Left cardiac atrium (tissue), 4 donors: ENCODE results near the gene KIF3A. TPM values are rescaled to one million over a fixed set of nuclear protein-coding genes. Genes with fewer than 3 reads are reported as not detected.
A peak's percentile ranks its signal among the peaks of the same experiment; 100 is the strongest.

Source experiments
- ATAC-seq, 2 donors: fragments of 200-7000 bp; cut with Tn5 transposase; one replicate each; pipeline ENCODE4 v1.9.1; 2020; ENCODE audit warnings: mild to moderate bottlenecking in 2 of 2, moderate library complexity in 2 of 2
- DNase-seq: peaks from one replicate; pipeline ENCODE4 v3.0.0-alpha.2; 2020
- intact Hi-C, 2 donors: fragments of 100-400 bp; cut with DNase I; formaldehyde crosslinking; loops; one replicate each; pipeline versions ENCODE4 v1.14.1 to v1.15.1; 2022 to 2023
- total RNA-seq, 2 donors: library from RNA; stranded (reverse); fragmentation: NEBNext Ultra II Directional; extraction: Animal tissue kit (Norgen Biotek cat#: 25700); gene quantifications; one replicate each; pipeline ENCODE4 v1.2.1, GENCODE V29; 2021
- donor health status: DM: no; HTN: yes; CAD: no.
- donor health status: DM: no; HTN: yes; CAD: no; lungs with severe emphysema.
- donor health status: DM: yes; HTN: yes; CAD: no.
- donor health status: Dilated cardiomyopathy.

KIF3A gene
- total RNA-seq, 2 donors from 2014 or later, result 6.4 to 8.0 TPM

GRCh38 chr5:132658381-132659302 lies 78.7 kb downstream of the KIF3A start:
- intact Hi-C loops, result no loop called here
- ATAC-seq, result no peak

GRCh38 chr5:132657676-132658380 lies 79.5 kb downstream of the KIF3A start, which contains the start of gene IL13:
Gene IL13, plus strand, starts transcription at chr5:132658173. Its CDS starts 14 bp downstream, at chr5:132658187.
- ATAC-seq (no peak), DNase-seq (no peak)
- intact Hi-C loops, result no loop called here

More at GRCh38 chr5:132658381-132659302, 78.7 kb downstream of the KIF3A start:
- peak; percentile 6 for DNase-seq

GRCh38 chr5:132656774-132657355 lies 80.5 kb downstream of the KIF3A start:
- intact Hi-C loops, result no loop called here
- ATAC-seq (no peak), DNase-seq (no peak)

- peak; percentile 31 to 48 for ATAC-seq
- DNase-seq, result no peak
- intact Hi-C loops, result no loop called here
Measured at GRCh38 chr5:132655821-132656773, 81.2 kb downstream of the KIF3A start.

GRCh38 chr5:132653716-132654115 lies 83.6 kb downstream of the KIF3A start:
- intact Hi-C loops, result no loop called here
- no peak for ATAC-seq
- DNase-seq, result no peak

- intact Hi-C loops, result no loop called here
- DNase-seq, result no peak
- no peak for ATAC-seq
Measured at GRCh38 chr5:132651838-132652469, 85.4 kb downstream of the KIF3A start.

GRCh38 chr5:132648355-132648754 lies 89.0 kb downstream of the KIF3A start:
- DNase-seq (no peak), ATAC-seq (no peak)
- intact Hi-C loops, result no loop called here

GRCh38 chr5:132647473-132647872 lies 89.9 kb downstream of the KIF3A start:
- DNase-seq, result no peak
- no peak for ATAC-seq
- intact Hi-C loops, result no loop called here

GRCh38 chr5:132646583-132647266 lies 90.6 kb downstream of the KIF3A start:
- ATAC-seq, result no peak
- intact Hi-C loops, result no loop called here
- DNase-seq, result no peak

GRCh38 chr5:132644177-132644576 lies 93.2 kb downstream of the KIF3A start:
- no peak for ATAC-seq
- no peak for DNase-seq
- intact Hi-C loops, result no loop called here

Other genes starting within 250 kb of the KIF3A start
- gene IRF1, start 246.8 kb downstream of the KIF3A start, total RNA-seq, result 10 to 100 TPM; 11.8 to 21.4 TPM
- gene IL5, start 194.0 kb downstream of the KIF3A start, total RNA-seq, result not detected
- gene RAD50, start 180.6 kb downstream of the KIF3A start, total RNA-seq, result 10 to 100 TPM; 26.7 to 30.2 TPM
- gene IL13, start 79.4 kb downstream of the KIF3A start, total RNA-seq, result not detected
- gene IL4, start 63.6 kb downstream of the KIF3A start, total RNA-seq, result not detected
- gene CCNI2, start 9.9 kb upstream of the KIF3A start, total RNA-seq, result not detected
- 10 to 100 TPM; 29.4 to 31.3 TPM for gene SEPTIN8, start 39.7 kb upstream of the KIF3A start, total RNA-seq
- under 1 TPM in 1 of 2 donors, not detected in 1; 0.06 TPM for gene SOWAHA, start 75.8 kb upstream of the KIF3A start, total RNA-seq
- gene SHROOM1, start 93.1 kb upstream of the KIF3A start, total RNA-seq, result 1 to 10 TPM; 6.1 to 7.2 TPM
- under 1 TPM in 1 of 2 donors, not detected in 1; 0.65 TPM for gene GDF9, start 128.9 kb upstream of the KIF3A start, total RNA-seq
- 1,000 to 10,000 TPM; 1,029 to 1,106 TPM for gene UQCRQ, start 129.1 kb upstream of the KIF3A start, total RNA-seq
- gene LEAP2, start 136.1 kb upstream of the KIF3A start, total RNA-seq, result 1 to 10 TPM; 1.1 to 1.3 TPM
- 10 to 100 TPM; 33.3 to 58.1 TPM for gene AFF4, start 226.1 kb upstream of the KIF3A start, total RNA-seq